Measurements from ENCODE around the gene MN1. TPM values are rescaled to one million over a fixed set of nuclear protein-coding genes. Genes with fewer than 3 reads are reported as not detected.

Gene MN1
- total RNA-seq, result under 1 TPM; 0.04 to 0.10 TPM

DNA sequence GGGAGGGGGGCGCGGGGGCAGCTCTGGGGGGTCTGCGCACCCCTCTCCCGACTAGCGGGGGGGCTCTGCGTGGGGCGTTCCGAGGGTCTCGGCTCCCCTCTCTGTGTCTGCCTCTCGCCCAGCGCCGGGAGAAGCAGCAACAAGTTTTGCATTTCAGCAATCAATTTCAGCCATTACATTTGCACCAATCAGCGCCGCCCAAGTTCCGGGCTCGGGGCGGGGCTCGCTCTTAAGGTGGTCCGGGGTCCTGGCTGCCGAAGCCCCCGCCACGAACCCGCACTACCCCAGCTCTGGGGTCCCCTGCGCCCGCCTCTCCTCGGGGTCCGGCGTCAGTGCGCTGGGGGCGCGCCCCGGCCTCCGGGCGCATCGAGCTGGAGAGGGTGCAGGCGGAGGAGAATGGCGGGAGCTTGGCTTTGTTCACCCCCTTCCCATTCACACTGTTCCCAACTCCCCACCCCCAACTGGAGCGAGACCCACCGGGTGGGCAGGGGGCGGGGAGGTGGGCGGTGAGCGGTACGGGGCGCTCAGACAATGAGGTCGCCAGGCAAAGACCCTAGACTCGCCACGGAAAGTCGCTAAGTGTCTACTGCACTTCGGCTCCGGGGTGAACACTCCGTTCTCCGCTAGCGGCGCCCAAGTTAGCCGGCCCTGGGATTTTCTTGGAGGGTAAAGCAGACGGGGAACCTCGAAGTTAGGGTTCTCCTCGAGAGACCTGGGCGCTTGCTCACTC is at the start of gene MN1:
TSS of gene MN1 (minus strand) at position 141 of the 730 bp plus-strand sequence. CDS start 1,213 bp downstream, outside the sequence.
- ChIA-PET CTCF (no interaction called here), POLR2A (no interaction called here)

DNA sequence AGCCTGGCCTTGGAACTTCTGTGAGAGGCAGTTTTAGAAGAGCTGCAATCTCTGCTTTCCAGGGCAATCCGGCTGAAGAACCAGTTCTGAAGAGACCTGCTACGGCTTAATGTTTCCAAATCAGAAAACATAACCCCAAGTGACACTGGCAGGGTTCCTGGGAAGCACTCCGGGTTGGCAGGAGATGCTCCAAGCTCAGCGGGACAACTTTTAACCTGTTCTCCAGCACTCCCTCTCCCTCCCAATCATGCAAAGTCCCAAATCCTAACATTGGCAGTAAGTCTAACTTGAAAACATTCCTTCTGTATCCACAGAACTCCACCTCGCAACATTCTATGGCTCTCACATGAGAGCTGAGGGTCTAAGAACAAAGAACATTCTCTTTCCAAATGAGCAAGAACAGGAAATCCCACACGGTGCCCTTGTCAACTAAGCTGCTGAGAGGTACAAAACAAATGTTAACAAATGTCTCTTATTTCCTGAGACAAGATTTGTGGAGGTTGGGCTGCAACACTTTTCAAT is 48.5 kb upstream of the MN1 start:
- CTCF ChIA-PET, result no interaction called here
- POLR2A ChIA-PET, result no interaction called here

GRCh38 chr22:27848005-27848404 is 46.4 kb upstream of the MN1 start:
- ChIA-PET POLR2A (interaction anchor here (0.7 kb wide), 1 partner anchor 46 kb away, joined by 4 read pairs; no protein-coding TSS in a partner anchor), CTCF (interaction anchor here (0.9 kb wide), 1 partner anchor 26 kb away, joined by 3 read pairs; no protein-coding TSS in a partner anchor)

GRCh38 chr22:27846910-27847309 is 45.4 kb upstream of the MN1 start:
- CTCF ChIA-PET, result no interaction called here
- POLR2A ChIA-PET, result no interaction called here

- POLR2A ChIA-PET, result no interaction called here
Observed at GRCh38 chr22:27846248-27846757, 44.7 kb upstream of the MN1 start.

DNA sequence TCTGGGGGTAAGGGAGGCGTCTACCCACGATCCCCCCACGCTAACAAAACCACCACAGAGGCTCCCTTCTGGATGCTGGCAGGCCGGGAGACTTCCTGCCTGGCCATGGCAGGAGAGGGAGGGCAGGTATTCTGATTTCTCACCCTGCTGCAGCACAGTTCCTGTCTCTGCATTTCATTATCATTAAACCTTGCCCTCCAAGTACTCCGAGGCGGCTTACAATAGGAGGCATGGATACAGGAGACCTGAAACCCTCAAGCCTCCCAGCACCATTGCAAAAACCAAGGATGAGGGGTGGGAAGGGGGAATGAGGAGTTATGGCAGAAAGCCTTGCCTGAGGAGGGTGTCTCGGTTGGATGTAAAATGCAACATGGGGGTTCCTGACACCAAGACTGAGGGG is 44.1 kb upstream of the MN1 start:
- ChIA-PET CTCF (no interaction called here), POLR2A (no interaction called here)

More at GRCh38 chr22:27846248-27846757, 44.7 kb upstream of the MN1 start:
- CTCF ChIA-PET, result no interaction called here

DNA sequence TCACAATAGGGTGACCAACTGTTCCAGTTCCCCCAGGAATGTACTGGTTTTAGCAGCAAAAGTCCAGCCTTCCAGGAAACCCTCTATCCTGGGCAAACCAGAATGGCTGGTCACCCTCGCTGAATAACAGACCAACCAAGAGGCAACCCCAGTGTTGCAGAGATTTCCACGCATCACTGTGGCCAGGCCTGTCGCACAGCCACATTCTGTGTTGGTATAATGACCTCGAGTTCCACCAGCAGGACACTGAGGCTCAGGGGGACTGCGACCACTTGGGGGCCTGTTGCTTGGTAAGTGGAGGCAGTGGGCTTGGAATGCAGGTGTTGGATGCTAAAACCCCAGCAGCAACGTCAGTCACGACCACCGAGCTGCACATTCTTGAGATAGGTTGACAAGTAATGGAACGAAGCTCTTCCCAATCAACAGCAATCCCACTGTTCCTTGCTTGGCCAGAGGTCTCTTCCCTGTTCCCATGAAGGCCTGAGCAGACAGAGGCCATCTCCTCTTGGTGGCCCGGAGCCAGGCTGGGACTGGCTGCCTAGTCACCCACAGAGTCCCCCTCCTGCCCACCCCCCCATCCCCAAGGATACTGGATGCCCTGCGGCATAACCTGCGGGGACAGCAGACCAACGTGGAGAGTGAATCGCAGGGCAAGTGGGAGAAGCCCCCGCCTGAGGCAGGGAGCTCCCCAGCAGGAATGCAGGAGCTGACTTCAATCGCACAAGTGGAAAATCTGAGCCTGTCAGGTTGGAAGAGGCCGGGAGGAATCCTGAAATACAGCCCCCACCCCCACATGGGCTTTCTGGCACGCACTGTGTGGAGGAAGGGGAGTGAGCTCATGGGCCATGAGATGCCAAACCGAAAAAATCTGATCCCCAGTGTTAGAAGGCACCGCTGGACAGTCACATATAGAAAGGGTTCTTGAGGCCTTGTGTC is 43.4 kb upstream of the MN1 start:
- ChIA-PET CTCF (no interaction called here), POLR2A (no interaction called here)

DNA sequence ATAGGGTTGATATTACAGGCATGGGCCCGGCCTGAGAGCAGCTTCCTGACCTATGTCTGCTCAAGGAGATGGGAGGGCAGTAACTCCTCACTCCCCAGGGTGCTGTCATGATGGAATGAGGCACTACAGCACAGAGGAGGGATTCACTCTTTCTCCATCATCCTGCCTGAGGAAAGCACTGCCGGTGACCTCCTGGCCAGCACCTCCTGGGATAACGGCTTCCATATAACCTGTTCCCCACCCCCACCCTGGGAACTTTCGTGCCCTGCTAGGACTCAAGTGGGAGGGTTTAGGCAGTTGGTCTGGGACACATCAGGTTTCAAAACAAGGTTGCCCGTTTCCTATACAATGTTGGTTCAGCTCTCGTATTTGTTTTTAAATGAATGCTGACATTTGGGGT is 42.7 kb upstream of the MN1 start:
- CTCF ChIA-PET, result no interaction called here
- POLR2A ChIA-PET, result no interaction called here

DNA sequence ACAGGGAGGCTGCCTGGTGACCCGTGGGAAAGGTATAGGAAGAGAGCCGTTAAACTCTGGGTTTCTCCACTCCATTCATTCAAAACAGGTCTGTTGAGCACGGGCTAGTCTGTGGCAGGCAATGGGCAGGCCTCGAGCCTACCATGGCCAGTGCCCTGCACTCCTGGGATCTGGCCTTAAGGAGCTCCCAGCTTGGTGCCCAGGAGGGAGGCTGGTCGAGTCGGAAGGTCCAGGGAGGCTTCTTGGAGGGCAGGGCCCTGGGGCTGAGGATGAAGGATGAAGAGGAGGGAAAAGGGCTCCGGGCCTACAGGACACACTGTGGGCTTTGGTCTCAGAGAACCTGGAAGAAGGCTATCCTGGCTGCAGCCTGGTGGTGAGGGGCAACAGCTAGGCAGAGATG is 41.9 kb upstream of the MN1 start:
- ChIA-PET CTCF (no interaction called here), POLR2A (no interaction called here)

- CTCF ChIA-PET, result no interaction called here
- POLR2A ChIA-PET, result no interaction called here
Observed at GRCh38 chr22:27842669-27843431, 41.3 kb upstream of the MN1 start.

- CTCF ChIA-PET, result no interaction called here
- POLR2A ChIA-PET, result no interaction called here
Observed at GRCh38 chr22:27842201-27842600, 40.6 kb upstream of the MN1 start.

DNA sequence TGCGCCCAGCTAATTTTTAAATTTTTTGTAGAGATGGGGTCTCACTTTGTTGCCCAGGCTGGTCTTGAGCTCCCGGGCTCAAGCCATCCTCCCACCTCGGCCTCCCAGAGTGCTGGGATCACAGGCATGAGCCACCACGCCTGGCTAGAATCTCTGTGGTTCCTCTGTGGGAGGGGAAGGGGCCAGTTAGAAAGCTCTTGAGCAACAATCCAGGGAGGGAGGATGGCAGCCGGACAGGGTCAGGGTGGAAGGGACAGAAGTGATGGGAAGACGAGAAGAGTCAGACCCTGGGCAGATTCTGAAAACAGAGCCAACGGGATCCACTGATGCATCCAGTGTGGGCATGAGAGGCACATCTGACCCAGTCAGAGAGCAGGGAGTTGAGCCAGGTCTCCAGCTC is 38.9 kb upstream of the MN1 start:
- CTCF ChIA-PET, result no interaction called here
- POLR2A ChIA-PET, result no interaction called here

GRCh38 chr22:27839057-27839660 is 37.6 kb upstream of the MN1 start:
- POLR2A ChIA-PET, result no interaction called here
- CTCF ChIA-PET, result no interaction called here

- ChIA-PET CTCF (no interaction called here), POLR2A (no interaction called here)
Observed at GRCh38 chr22:27836181-27836580, 34.6 kb upstream of the MN1 start.

DNA sequence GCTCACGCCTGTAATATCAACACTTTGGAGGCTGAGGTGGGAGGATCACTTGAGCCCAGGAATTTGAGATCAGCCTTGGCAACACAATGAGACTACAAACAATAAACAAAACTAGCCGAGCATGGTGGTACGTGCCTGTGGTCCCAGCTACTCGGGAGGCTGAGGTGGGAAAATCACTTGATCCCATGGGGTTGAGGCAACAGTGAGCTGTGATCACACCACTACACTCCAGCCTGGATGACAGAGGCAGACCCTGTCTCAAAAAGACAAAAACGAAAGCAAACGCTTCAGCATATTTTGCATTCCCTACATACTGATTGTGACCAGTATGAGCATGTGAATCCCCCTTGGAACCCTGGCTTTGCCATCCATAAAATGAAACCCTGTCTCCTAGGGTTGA is 33.9 kb upstream of the MN1 start:
- CTCF ChIA-PET, result no interaction called here
- POLR2A ChIA-PET, result no interaction called here

- ChIA-PET POLR2A (no interaction called here), CTCF (no interaction called here)
Observed at GRCh38 chr22:27834364-27835185, 33.0 kb upstream of the MN1 start.

DNA sequence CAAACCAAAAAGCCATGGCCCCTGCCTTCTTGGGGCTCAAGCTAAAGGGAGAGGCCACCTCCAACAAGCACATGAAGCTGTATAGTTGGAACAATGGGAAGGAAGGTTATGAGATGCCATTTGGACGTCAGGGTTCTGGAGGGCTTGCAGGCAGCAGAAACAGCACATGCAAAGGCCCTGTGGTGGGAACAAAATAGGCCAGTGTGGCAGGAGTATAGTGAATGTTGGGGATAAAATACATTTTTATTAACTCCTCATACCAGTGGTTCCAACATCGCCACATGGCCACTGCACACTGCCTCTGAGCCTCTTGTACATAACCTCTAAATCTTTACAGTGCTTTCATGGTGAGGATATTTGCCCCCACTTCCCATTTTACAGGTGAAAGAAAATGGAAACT is 32.2 kb upstream of the MN1 start:
- CTCF ChIA-PET, result no interaction called here

DNA sequence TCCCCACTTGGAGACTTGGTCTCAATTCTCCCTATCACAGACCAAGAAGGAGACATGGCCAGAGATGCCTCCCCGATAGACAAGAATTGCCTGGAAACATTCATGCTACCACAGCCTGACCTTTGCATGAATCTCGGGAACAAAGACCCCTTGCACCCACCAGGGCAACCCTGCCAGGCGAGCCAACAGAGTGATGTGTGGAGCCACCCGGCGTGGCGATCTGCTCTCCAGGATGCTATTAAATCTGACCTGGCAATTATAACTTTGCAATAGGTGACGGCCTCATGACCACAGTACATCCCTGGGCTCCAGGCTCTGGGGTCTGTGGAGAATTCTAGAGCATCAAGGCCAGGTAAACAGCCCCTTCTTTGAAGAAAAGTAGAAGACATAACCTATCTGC is 31.1 kb upstream of the MN1 start:
- CTCF ChIA-PET, result no interaction called here
- POLR2A ChIA-PET, result no interaction called here

More for the DNA sequence above, 32.2 kb upstream of the MN1 start:
- POLR2A ChIA-PET, result no interaction called here

DNA sequence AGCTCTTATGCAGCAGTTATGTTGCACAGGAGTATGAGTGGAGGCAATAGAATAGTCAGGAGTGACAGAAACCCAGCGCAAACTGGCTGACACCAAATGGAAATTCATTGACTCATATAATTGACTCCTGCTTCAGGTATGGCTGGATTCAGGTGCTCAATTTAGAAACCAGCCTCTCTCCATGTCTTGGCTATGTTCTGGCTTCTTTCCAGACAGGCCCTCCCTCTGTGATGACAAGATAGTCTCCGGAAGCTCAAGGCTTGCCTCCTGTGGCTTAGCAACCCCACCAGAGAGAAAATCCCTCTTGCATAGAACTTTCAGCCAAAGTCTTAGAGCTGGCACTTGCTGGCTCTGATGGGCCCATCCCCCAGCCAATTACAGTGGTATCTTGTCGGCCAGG is 28.1 kb upstream of the MN1 start:
- POLR2A ChIA-PET, result no interaction called here
- CTCF ChIA-PET, result interaction anchor here (0.8 kb wide), 1 partner anchor 24 kb away, joined by 3 read pairs; no protein-coding TSS in a partner anchor
